ENCODE results near the gene SMIM41.
A peak's percentile ranks its signal among the peaks of the same experiment; 100 is the strongest.
"Not testable (repeated sequence)": the region's sequence is repeated elsewhere in the genome, so short reads cannot be mapped to it uniquely, and the experiment has no call there.

Gene SMIM41

GRCh38 chr12:52093346-52093745, 13.8 kb downstream of the SMIM41 start:
- no peak overlapping the region for H3K4me3 ChIP-seq (ENCODE audit: low read length)
- no peak for TF ChIP-seq CTCF (conservative IDR thresholded peaks at IDR 0.05; ENCODE audit: low read depth, low read length)
- no peak for DNase-seq (ENCODE audit: low read depth)

GRCh38 chr12:52096332-52097044, 17.0 kb downstream of the SMIM41 start:
- no peak for DNase-seq (ENCODE audit: low read depth)
- no peak for TF ChIP-seq CTCF (conservative IDR thresholded peaks at IDR 0.05; ENCODE audit: low read depth, low read length)
- no peak overlapping the region for H3K4me3 ChIP-seq (ENCODE audit: low read length)

GRCh38 chr12:52097045-52097666, 17.7 kb downstream of the SMIM41 start:
- TF ChIP-seq CTCF (conservative IDR thresholded peaks at IDR 0.05; ENCODE audit: low read depth, low read length), result no peak
- H3K4me3 ChIP-seq (ENCODE audit: low read length), result no peak overlapping the region
- no peak for DNase-seq (ENCODE audit: low read depth)

- DNase-seq (ENCODE audit: low read depth); H3K4me3 ChIP-seq (ENCODE audit: low read length): not testable (repeated sequence)
Observed at GRCh38 chr12:52104431-52105089, 25.1 kb downstream of the SMIM41 start.

GRCh38 chr12:52116222-52117125, 37.0 kb downstream of the SMIM41 start:
- not testable (repeated sequence) for DNase-seq (ENCODE audit: low read depth); H3K4me3 ChIP-seq (ENCODE audit: low read length)

GRCh38 chr12:52117806-52118475, 38.4 kb downstream of the SMIM41 start:
- not testable (repeated sequence) for H3K4me3 ChIP-seq (ENCODE audit: low read length); DNase-seq (ENCODE audit: low read depth)

GRCh38 chr12:52119398-52120254, 40.1 kb downstream of the SMIM41 start:
- peak; percentile 84 for TF ChIP-seq CTCF (conservative IDR thresholded peaks at IDR 0.05; ENCODE audit: low read depth, low read length)
- no peak for DNase-seq (ENCODE audit: low read depth)
- no peak overlapping the region for H3K4me3 ChIP-seq (ENCODE audit: low read length)

All from retinal pigment epithelial cell (primary cell).